Measurements from ENCODE around the gene GJB4.

Gene GJB4

GRCh38 chr1:34781071-34781843, 21.7 kb downstream of the GJB4 start, which contains the start of gene GJB3:
Gene GJB3 (plus strand): TSS chr1:34781214. CDS start chr1:34784763, 3,549 bp downstream.
- DNase-seq (ENCODE audit: low read depth) = no peak
- TF ChIP-seq, protein P1, sequence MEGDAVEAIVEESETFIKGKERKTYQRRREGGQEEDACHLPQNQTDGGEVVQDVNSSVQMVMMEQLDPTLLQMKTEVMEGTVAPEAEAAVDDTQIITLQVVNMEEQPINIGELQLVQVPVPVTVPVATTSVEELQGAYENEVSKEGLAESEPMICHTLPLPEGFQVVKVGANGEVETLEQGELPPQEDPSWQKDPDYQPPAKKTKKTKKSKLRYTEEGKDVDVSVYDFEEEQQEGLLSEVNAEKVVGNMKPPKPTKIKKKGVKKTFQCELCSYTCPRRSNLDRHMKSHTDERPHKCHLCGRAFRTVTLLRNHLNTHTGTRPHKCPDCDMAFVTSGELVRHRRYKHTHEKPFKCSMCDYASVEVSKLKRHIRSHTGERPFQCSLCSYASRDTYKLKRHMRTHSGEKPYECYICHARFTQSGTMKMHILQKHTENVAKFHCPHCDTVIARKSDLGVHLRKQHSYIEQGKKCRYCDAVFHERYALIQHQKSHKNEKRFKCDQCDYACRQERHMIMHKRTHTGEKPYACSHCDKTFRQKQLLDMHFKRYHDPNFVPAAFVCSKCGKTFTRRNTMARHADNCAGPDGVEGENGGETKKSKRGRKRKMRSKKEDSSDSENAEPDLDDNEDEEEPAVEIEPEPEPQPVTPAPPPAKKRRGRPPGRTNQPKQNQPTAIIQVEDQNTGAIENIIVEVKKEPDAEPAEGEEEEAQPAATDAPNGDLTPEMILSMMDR (conservative IDR thresholded peaks at IDR 0.05; ENCODE audit: low read depth, low read length) = no peak
- peak within 1 kb of the TSS; percentile 8 for H3K4me3 ChIP-seq (ENCODE audit: low read depth, low read length)

GRCh38 chr1:34781844-34782391, 22.4 kb downstream of the GJB4 start:
- DNase-seq (ENCODE audit: low read depth) = no peak

GRCh38 chr1:34784751-34785221, 25.2 kb downstream of the GJB4 start:
- TF ChIP-seq, protein P1 (conservative IDR thresholded peaks at IDR 0.05; ENCODE audit: low read depth, low read length) = no peak
- no peak for DNase-seq (ENCODE audit: low read depth)
- no peak overlapping the region for H3K4me3 ChIP-seq (ENCODE audit: low read depth, low read length)

More at GRCh38 chr1:34781844-34782391, 22.4 kb downstream of the GJB4 start:
- no peak overlapping the region for H3K4me3 ChIP-seq (ENCODE audit: low read depth, low read length)
- TF ChIP-seq, protein P1 (conservative IDR thresholded peaks at IDR 0.05; ENCODE audit: low read depth, low read length) = no peak

DNA sequence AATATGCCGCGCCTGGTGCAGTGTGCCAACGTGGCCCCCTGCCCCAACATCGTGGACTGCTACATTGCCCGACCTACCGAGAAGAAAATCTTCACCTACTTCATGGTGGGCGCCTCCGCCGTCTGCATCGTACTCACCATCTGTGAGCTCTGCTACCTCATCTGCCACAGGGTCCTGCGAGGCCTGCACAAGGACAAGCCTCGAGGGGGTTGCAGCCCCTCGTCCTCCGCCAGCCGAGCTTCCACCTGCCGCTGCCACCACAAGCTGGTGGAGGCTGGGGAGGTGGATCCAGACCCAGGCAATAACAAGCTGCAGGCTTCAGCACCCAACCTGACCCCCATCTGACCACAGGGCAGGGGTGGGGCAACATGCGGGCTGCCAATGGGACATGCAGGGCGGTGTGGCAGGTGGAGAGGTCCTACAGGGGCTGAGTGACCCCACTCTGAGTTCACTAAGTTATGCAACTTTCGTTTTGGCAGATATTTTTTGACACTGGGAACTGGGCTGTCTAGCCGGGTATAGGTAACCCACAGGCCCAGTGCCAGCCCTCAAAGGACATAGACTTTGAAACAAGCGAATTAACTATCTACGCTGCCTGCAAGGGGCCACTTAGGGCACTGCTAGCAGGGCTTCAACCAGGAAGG, 25.8 kb downstream of the GJB4 start:
- TF ChIP-seq, protein P1 (conservative IDR thresholded peaks at IDR 0.05; ENCODE audit: low read depth, low read length) = no peak
- no peak overlapping the region for H3K4me3 ChIP-seq (ENCODE audit: low read depth, low read length)
- no peak for DNase-seq (ENCODE audit: low read depth)

GRCh38 chr1:34785875-34786470, 26.4 kb downstream of the GJB4 start:
- H3K4me3 ChIP-seq (ENCODE audit: low read depth, low read length) = no peak overlapping the region
- TF ChIP-seq, protein P1 (conservative IDR thresholded peaks at IDR 0.05; ENCODE audit: low read depth, low read length) = no peak
- no peak for DNase-seq (ENCODE audit: low read depth)

DNA sequence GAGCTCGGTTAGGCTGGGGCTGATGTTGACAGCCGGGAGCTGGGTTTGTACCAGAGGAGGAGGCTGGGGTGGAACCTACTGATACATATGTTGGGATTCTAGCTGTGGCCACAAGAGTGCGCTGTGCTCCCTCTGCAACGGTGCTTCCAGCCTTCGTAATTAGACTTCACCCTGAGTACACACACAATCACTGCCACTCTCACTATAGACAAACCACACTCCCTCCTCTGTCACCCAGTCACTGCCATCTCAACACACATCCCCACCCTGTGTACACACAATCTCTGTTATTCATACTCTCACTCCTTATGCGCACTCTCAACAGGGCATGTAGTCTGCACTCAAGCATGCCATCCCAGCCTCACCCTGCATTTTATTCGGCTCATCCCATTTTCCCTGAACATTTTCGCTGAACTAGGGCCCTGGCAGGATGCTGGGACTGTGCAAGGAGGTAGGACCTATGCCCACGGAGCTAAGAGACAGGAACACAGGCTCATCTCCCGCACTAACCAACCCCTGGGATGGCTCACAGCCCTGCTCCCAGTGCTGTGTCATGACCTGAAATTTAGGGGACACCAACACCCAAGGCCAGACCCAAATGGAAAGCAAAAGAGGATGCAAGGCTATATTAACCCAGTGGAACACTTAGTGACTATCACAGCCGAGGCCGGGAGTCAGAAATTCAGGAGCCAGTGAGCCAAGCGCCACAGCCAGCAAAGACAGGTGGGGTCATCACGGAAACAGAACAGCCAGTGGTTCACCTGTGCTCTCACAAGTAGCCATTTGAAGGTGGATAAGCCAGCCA, 27.2 kb downstream of the GJB4 start:
- DNase-seq (ENCODE audit: low read depth) = peak; percentile 87
- no peak overlapping the region for H3K4me3 ChIP-seq (ENCODE audit: low read depth, low read length)
- TF ChIP-seq, protein P1 (conservative IDR thresholded peaks at IDR 0.05; ENCODE audit: low read depth, low read length) = peak; percentile 94

Measured in choroid plexus epithelial cell (primary cell).